Measurements from ENCODE around the gene SIRT5.
A peak's percentile ranks its signal among the peaks of the same experiment; 100 is the strongest.

The SIRT5 gene

GRCh38 chr6:13593720-13594119, 19.3 kb downstream of the SIRT5 start:
- H3K4me3 ChIP-seq (ENCODE audit: low read depth, low read length) = no peak overlapping the region
- no peak for DNase-seq (ENCODE audit: low read depth)
- no peak for TF ChIP-seq CTCF (IDR thresholded peaks at IDR 0.05; ENCODE audit: low read depth, low read length, missing control alignments)

- no peak overlapping the region for H3K4me3 ChIP-seq (ENCODE audit: low read depth, low read length)
- DNase-seq (ENCODE audit: low read depth) = no peak
- TF ChIP-seq CTCF (IDR thresholded peaks at IDR 0.05; ENCODE audit: low read depth, low read length, missing control alignments) = no peak
Observed at GRCh38 chr6:13597073-13597472, 22.7 kb downstream of the SIRT5 start.

- H3K4me3 ChIP-seq (ENCODE audit: low read depth, low read length) = no peak overlapping the region
- DNase-seq (ENCODE audit: low read depth) = no peak
- no peak for TF ChIP-seq CTCF (IDR thresholded peaks at IDR 0.05; ENCODE audit: low read depth, low read length, missing control alignments)
Observed at GRCh38 chr6:13600036-13600435, 25.6 kb downstream of the SIRT5 start.

GRCh38 chr6:13604135-13604534, 29.7 kb downstream of the SIRT5 start:
- no peak for TF ChIP-seq CTCF (IDR thresholded peaks at IDR 0.05; ENCODE audit: low read depth, low read length, missing control alignments)

GRCh38 chr6:13604546-13605416, 30.4 kb downstream of the SIRT5 start:
- TF ChIP-seq CTCF (IDR thresholded peaks at IDR 0.05; ENCODE audit: low read depth, low read length, missing control alignments) = no peak
- DNase-seq (ENCODE audit: low read depth) = no peak
- no peak overlapping the region for H3K4me3 ChIP-seq (ENCODE audit: low read depth, low read length)

More at GRCh38 chr6:13604135-13604534, 29.7 kb downstream of the SIRT5 start:
- DNase-seq (ENCODE audit: low read depth) = no peak
- no peak overlapping the region for H3K4me3 ChIP-seq (ENCODE audit: low read depth, low read length)

- no peak for TF ChIP-seq CTCF (IDR thresholded peaks at IDR 0.05; ENCODE audit: low read depth, low read length, missing control alignments)
- H3K4me3 ChIP-seq (ENCODE audit: low read depth, low read length) = no peak overlapping the region
- DNase-seq (ENCODE audit: low read depth) = no peak
Observed at GRCh38 chr6:13605634-13606033, 31.2 kb downstream of the SIRT5 start.

GRCh38 chr6:13611715-13612114, 37.3 kb downstream of the SIRT5 start:
- no peak overlapping the region; the same call in 1 of the 2 replicates for H3K4me3 ChIP-seq (ENCODE audit: low read depth, low read length)
- TF ChIP-seq CTCF (IDR thresholded peaks at IDR 0.05; ENCODE audit: low read depth, low read length, missing control alignments) = no peak
- DNase-seq (ENCODE audit: low read depth) = peak; percentile 30
